Cortex of kidney (tissue), 1 donor: ENCODE measurements around the gene MAN2B1.
"Not testable (repeated sequence)": the region's sequence is repeated elsewhere in the genome, so short reads cannot be mapped to it uniquely, and the experiment has no call there.

Experiments used
- DNase-seq: peaks from one replicate; lab custom pipeline; 2025; lab: John Stamatoyannopoulos, UW

The MAN2B1 gene

GRCh38 chr19:12689012-12689411, 22.5 kb upstream of the MAN2B1 start:
- no peak for DNase-seq

GRCh38 chr19:12687496-12688196, 21.1 kb upstream of the MAN2B1 start, which contains the start of gene GNG14:
Gene GNG14, plus strand, starts transcription at chr19:12687998. Its CDS starts 51 bp downstream, at chr19:12688049.
- DNase-seq: no peak

GRCh38 chr19:12685831-12686230, 19.3 kb upstream of the MAN2B1 start:
- no peak for DNase-seq

- DNase-seq: no peak
Measured at GRCh38 chr19:12681074-12681987, 14.8 kb upstream of the MAN2B1 start, which contains the start of gene DHPS. Gene DHPS, minus strand, starts transcription at chr19:12681880. Its CDS starts 114 bp downstream, at chr19:12681766.

- no peak for DNase-seq
Measured at GRCh38 chr19:12680034-12680433, 13.5 kb upstream of the MAN2B1 start.

GRCh38 chr19:12678039-12678438, 11.5 kb upstream of the MAN2B1 start:
- not testable (repeated sequence) for DNase-seq

- no peak for DNase-seq
Measured at GRCh38 chr19:12676928-12677327, 10.4 kb upstream of the MAN2B1 start.

- DNase-seq: no peak
Measured at GRCh38 chr19:12676384-12676792, 9.8 kb upstream of the MAN2B1 start.

- no peak for DNase-seq
Measured at GRCh38 chr19:12675940-12676339, 9.4 kb upstream of the MAN2B1 start.

GRCh38 chr19:12675399-12675798, 8.9 kb upstream of the MAN2B1 start:
- no peak for DNase-seq

GRCh38 chr19:12672744-12673143, 6.2 kb upstream of the MAN2B1 start:
- no peak for DNase-seq

- no peak for DNase-seq
Measured at GRCh38 chr19:12670159-12670928, 3.8 kb upstream of the MAN2B1 start.

- DNase-seq: no peak
Measured at GRCh38 chr19:12669270-12670158, 3.0 kb upstream of the MAN2B1 start.

- no peak for DNase-seq
Measured at GRCh38 chr19:12668932-12669269, 2.4 kb upstream of the MAN2B1 start.

- no peak for DNase-seq
Measured at GRCh38 chr19:12668346-12668745, 1.8 kb upstream of the MAN2B1 start.

- no peak for DNase-seq
Measured at GRCh38 chr19:12667731-12668302, 1.3 kb upstream of the MAN2B1 start.

GRCh38 chr19:12665671-12666264, 774 bp downstream of the MAN2B1 start:
- DNase-seq: no peak

- DNase-seq: no peak
Measured at GRCh38 chr19:12665281-12665573, 1.3 kb downstream of the MAN2B1 start.

GRCh38 chr19:12664406-12665280, 1.9 kb downstream of the MAN2B1 start:
- no peak for DNase-seq

- no peak for DNase-seq
Measured at GRCh38 chr19:12660980-12661379, 5.6 kb downstream of the MAN2B1 start.
